Measurements from ENCODE around the gene ADAM15.

ADAM15 gene

DNA sequence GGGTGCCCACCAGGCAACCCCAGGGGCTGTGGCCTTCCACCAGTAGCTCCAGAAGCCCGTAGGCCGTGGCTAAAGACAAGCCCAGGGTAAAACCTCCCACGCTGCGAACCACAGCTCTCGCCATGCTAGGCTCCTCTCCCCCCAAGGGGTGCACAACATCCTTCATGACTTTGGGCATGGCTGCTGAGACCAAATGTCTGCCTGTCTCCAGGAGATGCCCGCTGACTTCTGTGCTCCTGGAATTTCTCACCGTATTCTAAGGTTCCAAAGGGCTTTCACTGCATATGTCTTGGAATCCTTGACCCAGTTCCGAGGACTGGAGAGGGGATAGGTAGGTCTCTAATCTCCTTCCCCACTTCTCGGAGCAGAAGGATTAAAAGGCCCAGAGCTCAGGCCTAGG is 17.6 kb upstream of the ADAM15 start, which contains the start of the genes DCST1 and DCST2:
Gene DCST1 (plus strand): TSS at position 301 of the 400 bp plus-strand sequence. CDS start 213 bp downstream, outside the sequence.
Gene DCST2 (minus strand): TSS at position 258 of the 400 bp plus-strand sequence. CDS start 80 bp downstream, at position 178.
- no peak for DNase-seq

DNA sequence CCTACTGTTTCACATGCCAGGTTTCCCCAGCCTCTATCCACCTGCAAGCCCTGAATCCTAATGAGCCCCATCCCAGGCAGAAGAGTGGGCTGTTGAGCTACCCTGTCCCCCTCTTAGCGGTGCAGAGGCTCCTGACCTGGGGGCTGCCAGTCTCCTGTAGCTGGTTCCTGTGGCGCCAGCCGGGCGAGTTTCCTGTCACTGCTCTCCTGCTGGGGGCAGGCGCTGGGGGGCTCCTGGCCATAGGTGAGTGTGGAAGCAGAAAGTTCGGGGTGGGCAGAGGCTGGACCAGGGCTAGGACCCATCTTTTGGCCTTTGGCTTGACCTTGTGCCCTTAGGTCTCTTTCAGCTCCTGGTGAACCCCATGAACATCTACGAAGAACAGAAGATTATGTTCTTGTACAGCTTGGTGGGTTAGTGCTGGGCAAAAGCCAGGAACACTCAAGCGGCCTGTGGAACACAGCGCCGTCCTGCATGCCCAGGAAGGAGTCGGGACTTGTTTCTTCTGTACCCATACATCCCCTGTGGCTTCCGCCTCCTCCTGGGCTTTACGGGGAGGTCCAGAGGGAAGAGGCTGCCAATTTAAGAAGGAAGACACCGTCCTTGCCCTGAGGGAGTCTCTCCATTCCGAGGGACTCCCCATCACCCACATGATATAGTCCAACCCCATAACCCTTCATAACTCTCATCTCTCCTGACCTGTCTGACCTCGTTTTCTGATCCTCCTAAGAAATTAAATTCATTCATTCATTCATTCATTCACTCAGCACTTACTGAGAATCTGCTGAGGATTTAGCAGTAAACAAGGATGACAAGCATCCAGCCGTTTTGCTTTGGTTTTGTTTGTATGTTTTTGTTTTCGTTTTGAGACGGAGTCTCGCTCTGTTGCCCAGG is 16.6 kb upstream of the ADAM15 start:
- no peak for DNase-seq

DNA sequence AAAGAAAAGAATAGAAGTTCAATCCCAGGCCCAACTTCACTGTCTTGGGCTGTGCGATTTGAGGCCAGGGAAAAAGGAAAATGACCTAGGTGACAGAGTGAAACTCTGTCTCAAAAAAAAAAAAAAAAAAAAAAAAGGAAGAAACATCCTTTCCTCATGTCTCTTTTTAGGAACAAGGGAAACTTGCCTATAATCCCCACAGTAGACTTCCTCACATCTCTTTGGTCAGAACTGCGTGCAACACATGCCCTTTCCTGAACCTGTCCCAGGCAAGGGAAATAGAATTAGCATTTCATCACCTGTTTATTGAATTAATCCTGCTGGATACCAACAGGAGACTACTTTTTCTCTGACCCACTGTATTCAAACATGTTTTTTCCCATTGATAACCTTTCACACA is 15.2 kb upstream of the ADAM15 start:
- no peak for DNase-seq

DNA sequence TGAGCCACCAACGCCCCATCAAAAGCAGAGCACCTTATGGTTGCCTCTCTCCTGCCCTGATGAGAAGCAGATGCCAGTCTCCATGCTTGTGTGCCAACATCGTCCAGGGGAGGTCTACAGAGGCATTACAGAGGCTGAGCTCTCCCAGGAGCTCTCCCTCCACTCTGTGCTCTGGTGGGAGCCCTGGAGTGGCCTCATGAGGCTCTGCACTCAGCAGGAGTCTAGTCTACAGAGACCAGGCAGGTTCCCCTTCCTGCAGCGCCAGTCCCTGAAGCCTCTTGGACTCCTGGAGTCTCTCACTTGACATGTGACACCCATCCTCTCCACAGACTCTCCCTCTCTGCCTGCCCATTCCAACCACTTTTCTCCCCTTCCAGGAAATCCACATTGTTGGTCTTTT is 14.1 kb upstream of the ADAM15 start:
- no peak for DNase-seq

DNA sequence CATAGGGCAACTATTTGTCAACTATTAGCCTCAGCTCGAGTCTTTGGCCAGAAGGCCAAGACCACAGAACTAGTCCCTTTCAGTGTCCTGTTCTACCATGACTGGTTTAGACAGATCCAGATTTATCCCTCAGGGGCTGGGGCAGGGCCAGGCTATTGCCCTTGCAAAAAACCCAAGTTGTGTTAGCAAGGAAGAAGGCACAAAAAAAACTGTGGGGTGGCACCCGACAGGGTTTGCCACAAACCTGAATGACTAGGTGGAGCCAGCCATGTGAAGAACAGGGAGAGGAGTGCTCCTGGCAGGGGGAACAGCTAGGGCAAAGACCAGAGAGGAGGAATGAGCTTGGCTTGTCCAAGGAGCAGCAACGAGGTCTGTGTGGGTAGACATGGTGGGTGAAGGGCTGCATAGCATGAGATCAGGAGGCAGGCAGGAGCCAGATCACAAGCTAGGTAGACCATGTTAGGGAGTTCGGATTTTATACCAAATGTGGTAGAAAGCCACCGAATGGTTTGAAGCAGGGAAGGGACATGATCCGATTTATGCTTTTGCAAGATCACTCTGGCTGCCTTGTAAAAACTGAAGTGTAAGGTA is 13.2 kb upstream of the ADAM15 start:
- DNase-seq, result no peak

DNA sequence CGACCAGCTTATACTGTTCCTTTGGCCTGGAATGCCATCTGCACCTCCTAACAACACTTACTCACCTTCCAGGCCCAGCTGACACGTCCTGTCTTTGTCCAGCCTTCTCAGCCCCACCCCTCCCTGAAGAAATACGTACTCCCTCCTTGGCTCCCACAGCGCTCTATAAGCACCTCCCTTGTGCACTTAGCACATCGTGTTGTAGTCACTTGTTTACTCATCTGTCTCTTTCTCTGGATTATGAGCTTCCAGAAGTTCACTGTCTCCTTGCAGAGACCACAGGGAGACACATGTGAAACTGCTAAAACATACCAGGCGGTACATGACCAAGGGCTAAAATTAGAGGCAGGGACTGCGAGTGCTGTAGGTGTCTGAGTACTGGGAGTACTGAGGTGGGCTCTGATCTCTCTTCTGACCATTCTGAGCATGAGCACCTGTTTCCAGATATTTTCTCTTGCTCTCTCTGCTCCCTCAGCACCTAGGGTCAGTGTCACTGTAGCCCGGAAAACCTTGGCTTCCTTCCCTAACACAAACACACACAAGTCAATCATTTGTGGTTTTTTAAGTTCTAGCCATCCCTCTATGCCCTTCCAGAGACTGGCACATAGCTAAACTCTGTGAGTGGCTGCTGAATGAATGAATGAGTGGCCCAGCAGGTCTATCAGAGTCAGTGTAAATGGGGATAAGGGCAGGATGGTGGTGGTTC is 12.4 kb upstream of the ADAM15 start:
- no peak for DNase-seq

DNA sequence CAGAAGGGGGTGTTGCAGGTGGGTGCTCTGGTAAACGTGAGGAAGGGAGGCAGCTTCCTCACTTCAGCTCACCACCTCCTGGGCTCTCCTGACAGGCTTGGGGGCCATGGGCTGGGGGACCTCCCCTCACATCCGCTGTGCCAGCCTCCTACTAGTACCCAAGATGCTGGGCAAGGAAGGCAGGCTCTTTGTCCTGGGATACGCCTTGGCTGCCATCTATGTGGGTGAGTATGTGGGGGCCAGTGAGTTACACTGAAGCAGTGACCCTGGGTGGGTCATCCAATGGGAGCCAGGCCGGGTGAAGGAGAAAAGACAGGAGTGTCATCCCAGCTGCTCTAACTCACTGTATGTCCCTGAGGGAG is 11.8 kb upstream of the ADAM15 start:
- DNase-seq, result no peak

DNA sequence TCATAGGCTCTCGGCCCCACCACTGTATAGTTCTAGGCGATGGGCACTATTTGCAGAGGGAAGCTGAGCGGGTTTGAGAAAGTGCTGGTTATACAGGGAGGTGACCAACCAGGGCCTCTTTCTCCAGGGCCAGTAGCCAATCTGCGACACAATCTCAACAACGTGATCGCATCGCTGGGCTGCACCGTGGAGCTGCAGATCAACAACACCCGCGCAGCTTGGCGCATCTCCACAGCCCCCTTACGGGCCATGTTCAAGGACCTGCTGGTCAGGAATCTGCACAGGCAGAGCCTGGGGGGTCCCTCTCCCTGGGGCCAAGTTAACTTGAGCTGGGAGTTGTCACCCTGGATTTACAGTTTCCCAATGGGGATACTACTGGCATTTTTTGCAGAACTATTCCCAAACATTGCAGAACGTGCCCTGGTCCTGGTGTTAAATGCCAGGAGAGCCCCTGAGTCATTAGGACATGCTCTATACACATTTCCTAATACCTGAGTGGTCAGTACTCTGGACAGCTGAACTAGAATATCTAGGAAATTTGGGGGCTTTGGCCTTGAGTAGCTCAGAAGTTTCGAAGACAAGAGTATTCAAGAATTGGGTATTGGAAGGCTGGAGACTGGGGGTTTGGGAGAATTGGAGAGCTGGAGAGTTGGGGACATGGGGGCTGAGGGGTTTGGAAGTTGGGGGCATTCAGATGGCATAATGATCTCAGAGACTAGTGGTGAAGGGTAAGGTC is 10.6 kb upstream of the ADAM15 start:
- DNase-seq, result no peak

DNA sequence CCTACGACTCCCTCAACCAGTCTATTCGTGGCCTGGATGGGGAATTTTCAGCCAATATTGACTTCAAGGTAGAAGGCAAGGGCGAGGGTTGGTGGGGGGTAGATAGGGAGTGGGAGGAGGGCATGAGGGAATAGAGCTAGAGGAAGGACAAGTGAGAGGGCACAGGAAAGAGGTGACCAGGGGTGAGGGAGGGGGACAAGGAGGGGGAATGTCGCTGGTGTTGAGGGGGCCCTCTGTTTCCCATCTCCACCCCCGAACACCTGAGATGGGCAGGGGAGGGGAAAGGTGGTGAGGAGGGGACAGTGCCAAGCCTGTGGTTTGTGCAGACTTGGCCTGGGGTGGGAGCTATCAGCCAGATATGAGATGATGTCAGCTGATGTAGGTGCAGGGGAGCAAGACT is 8.3 kb upstream of the ADAM15 start:
- no peak for DNase-seq

DNA sequence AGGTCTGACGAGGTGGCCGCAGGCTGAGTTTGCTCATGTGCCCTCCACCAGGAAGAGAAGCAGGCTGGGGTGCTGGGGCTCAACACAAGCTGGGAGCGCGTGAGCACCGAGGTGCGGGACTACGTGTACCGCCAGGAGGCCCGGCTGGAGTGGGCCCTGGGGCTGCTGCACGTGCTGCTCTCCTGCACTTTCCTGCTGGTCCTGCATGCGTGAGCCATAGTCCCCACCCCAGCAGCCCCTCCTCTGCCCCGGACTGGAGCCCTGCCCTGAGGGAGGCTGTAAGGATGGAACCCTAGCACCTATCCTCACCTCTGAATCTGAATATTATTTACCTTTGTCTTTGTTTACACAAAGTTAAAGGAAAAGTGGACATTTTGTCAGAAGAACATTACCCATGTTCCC is 7.8 kb upstream of the ADAM15 start:
- DNase-seq, result no peak

DNA sequence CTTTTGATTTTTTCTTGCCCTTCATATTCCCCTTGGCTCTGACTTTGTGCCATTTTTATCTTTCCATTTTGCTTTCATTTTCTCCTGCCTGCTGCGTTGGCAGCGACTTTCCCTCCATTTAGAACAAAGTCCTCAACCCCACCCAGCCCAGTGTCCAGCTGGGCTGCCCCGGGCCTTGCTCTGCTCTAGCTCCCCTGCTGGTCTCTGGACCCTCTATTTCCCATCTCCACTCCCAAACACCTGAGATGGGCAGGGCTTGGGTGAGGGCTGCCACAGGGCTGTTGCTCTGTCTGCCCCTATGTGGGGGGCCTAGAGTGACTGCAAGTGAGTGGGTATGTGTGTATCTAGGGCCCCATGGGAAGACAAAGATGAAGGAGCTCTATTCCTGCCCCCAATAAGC is 7.3 kb upstream of the ADAM15 start:
- no peak for DNase-seq

DNA sequence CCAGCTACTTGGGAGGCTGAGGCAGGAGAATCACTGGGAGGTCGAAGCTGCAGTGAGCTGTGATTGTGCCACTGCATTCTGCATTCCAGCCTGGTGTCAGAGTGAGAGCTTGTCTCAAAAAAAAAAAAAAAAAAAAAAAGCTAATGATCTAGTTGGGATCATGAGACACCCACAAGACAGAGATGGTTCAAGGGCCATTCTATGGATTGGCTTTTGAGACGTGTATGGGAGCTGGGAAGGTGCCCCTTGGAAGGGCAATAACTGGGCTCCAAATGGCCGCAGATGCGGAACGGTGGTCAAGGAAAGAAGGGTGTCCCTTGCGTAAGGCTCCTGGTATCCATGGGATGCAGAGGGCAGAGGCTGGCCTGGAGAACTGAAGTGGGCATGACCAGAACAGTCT is 6.8 kb upstream of the ADAM15 start:
- no peak for DNase-seq

DNA sequence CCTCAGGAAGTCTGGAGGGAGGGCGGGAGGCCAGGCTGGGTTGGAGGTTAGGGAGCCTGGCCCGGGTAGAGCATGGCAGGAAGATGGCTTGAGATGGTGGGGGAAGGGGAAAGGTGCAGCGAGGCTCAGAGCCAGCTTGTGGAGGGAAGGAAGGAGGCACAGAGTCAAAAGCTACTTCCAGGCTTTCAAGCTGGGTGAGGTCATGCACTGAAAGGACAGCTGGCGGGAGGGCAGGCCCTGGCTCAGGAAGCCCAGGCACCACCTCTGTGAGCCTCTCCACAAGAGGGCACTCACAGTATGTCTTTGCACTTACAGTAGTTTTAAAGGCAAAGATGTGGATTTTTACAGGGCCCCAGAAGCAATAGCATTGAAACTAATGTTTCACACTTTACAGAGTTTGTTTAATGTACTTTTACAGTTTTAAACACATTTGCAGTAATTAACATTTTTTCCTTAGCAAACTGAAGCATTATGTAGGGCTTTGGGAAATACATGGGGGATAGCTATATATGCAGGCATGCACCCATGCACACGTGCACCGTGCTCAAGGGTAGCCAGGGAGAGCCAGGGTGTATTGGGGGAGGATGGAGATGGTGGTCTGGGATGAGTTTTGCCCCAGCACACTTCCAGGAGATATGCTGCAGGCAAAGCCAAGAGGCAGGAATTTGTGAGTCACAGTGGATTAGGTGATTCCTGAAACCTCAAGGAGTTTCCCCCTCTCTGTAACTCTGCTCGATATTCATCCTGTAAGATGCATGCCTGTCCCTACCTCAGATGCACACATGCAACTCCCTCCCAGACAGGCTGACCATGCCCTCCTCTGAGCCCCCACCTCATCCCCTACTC is 6.1 kb upstream of the ADAM15 start:
- DNase-seq, result peak; percentile 75

DNA sequence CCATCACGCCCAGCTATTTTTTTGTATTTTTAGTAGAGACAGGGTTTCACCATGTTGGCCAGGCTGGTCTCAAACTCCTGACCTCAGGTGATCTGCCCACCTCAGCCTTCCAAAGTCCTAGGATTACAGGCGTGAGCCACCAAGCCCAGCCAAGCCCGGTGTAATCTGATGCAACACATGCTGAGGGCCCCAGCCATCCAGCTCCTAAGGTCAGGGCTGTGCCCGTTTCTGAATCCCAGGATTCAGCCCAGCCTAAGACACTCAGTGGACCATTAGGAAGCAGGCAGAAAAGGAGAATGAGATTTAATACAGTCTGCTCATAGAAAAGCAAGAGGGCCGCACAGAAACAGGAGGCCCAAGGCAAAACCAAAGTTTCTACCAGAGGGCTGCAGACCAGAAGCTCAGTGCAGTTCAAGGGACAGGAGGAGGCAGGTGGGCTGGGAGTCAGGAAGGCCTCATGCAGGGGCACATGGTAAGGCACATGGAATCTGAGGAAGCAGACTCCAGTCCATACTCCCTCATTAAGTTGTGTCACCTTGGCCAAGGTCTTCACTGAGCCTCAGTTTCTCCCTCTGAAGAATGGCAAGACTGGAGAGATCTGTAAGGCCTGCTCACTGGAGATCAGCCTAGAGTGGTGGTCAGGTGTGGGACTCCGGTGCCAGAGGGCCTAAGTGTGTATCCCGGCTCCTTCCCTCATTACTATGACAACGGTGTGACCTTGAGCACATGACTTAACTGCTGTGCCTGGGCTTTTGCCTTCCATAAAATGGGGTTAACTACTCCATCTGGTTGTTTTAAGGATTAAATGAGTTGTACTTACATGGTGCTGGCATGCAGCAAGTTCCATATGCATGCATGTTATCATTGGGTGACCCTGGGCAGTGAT is 2.4 kb upstream of the ADAM15 start:
- DNase-seq, result no peak

DNA sequence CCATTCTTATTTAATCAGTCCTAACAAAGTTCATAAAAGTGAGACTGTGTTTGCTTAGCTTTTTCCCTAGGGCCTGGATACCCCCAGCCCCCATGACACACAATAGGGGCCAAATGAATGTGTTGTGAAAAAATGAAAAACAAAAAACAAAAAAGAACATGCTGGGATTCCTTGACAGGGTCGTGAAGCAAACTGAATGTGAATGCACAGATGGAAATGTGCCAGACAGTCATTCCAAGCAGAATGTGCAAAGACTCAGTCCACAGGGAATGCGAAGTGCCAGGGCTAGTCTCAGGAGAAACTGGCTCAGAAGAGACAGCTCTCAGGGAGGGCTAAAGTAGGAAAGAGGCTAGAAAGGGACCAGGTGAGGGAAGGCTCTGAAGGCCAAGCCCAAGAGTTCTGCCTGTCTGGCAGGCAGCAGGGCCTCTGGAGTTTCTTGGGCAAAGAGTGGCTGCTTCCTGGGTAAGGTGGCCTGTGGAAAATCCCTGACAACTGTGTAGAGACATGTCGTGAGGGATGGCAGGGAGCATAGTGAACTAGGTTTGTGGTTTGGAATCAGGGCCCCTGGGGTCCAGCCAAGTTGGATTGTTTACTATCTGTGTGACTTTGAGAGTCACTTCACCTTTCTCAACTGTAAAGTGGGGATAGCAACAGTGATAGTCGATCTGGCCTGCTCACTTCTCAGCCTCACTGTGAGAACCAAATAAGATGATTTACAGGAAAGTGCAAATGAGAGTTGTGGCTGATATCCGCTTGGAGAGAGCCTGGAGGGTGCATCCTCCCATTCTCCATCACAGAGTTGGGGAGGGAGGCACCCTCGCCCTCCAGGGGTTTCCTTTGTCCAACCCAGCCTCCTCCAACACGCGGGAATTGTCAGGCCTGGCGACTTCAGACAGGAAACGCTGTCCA is 1.2 kb upstream of the ADAM15 start:
- no peak for DNase-seq

DNA sequence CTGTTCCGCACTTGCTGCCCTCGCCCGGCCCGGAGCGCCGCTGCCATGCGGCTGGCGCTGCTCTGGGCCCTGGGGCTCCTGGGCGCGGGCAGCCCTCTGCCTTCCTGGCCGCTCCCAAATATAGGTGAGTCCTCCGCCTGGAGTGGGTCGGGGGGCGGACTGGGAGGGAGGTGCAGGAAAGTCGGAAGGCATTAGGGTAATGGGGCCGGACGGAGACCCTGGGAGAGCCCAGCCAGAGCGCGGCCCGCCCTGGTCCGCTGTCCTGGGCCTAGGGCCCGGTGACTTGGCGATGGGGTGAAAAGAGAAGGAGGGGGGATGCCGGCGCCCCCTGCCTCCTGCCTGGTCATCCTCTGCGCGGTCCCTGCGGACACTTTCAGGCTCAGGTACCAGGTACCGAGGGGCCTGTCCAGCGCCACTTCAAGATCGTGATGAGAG is 243 bp downstream of the ADAM15 start:
- DNase-seq, result no peak

DNA sequence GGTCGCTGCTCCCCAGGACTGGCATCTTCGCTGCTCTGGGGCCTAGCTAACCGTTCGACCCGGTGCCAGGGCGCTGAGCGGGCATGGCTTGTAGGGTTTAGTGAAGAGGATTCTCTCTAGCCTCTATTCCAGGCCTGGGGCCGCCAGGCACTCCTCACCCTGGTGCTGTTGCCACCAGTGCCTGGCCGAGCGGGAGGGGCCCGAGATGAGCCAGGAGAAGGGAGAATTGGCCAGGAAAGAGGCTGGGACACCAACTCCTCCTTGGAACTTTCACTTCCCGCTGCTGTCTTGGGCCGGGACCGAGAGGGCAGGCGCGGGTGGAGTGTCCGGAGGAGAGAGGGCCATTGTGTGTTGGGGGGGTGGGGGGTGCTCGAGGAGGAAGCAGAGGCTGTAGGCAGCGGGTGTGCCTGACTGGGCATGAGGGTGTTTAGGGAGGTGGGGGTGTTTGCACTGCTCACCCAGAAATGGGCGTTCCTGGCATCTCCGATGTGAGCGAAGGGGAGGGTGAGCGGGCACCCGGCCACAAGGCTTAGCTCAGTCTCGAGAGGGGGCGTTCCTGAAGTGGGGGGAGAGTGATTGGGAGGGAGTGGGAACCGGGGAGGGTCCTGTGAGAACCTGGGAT is 772 bp downstream of the ADAM15 start:
- peak; percentile 68 for DNase-seq

DNA sequence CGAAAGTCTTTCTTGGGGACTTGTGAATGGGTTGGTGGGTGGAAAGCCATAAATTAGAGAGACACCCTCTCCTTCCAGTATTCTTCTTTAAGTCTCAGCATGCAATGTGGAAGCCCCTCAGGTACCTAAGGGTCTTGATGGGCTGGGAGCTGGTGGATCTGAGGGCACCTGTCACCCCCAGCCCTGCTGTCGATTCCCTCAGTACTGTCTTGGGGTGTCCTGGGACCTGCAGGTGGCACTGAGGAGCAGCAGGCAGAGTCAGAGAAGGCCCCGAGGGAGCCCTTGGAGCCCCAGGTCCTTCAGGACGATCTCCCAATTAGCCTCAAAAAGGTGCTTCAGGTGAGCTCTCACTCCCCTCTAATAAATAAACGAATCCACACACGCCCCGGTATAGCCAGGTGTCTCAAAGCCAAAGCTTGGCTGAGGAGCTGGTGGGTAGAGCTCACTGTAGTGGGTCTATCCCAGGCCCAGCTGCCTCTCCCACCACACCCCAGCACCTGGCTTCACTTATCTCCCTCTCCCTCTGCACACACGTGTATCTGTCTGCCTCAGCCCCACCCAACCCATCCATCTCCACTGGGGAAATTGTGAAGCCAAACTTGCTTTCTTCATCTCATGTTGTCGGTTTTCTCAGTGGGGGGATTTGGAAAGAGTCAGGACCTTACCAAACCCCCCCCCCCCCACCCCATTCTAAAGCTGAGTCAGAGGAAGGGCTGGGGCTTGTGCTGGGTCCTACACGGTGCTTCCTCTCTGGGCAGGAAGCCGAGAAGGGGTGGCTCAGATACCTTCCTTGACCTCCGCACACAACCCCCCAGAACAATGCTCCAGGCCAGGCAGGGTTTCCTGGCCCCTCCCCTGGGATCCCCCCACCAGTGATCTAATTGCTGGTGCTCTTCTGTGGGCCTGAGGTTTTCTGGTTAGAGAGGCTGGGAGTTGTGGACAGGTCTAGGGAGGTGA is 1.6 kb downstream of the ADAM15 start:
- DNase-seq, result peak; percentile 57

Measured in activated CD4-positive, alpha-beta T cell treated with anti-CD3 and anti-CD28 coated beads, Interleukin-10, Interleukin-2, amounts not matched to agents 100 ng/mL and 50 ng/mL, durations not matched to agents 16 hours and 8 hours (primary cell).